Measurements from ENCODE around the gene CDH23.

The CDH23 gene

GRCh38 chr10:71611131-71611530 lies 214.4 kb downstream of the CDH23 start:
- H3F3A ChIP-seq (ENCODE audit: insufficient read depth, low read length) = no peaks in the 10 kb centered on the region
- no peak overlapping the region for H2AFZ ChIP-seq (ENCODE audit: low read length)
- no peaks in the 10 kb centered on the region for H3K36me3 ChIP-seq (replicated peaks; ENCODE audit: insufficient read depth, low read length)
- no peak overlapping the region for H3K27ac ChIP-seq (ENCODE audit: low read length)
- H4K20me1 ChIP-seq (ENCODE audit: insufficient read depth, low read length) = no peaks in the 10 kb centered on the region
- H3K9me3 ChIP-seq (replicated peaks; ENCODE audit: insufficient read depth, low read length) = no peaks in the 10 kb centered on the region
- H3K9me2 ChIP-seq (replicated peaks; ENCODE audit: insufficient read depth, low read length) = no peaks in the 10 kb centered on the region
- no peak for DNase-seq
- peaks cover 54% of the 10 kb centered on the region for H3K27me3 ChIP-seq (replicated peaks; ENCODE audit: insufficient read depth, low read length)
- no peak overlapping the region for H3K4me2 ChIP-seq (ENCODE audit: low read depth, low read length)
- H3K79me2 ChIP-seq (ENCODE audit: low read length) = no peaks in the 10 kb centered on the region
- no peaks in the 10 kb centered on the region for H3K4me1 ChIP-seq (ENCODE audit: low read length)
- TF ChIP-seq EZH2 (optimal IDR thresholded peaks at IDR 0.05; ENCODE audit: low read depth, low read length) = no peak
- no peak for TF ChIP-seq EZH2phosphoT487 (IDR thresholded peaks at IDR 0.05; ENCODE audit: low read length)
- TF ChIP-seq CTCF (IDR thresholded peaks at IDR 0.05; ENCODE audit: low read length) = no peak
- H3K9ac ChIP-seq (ENCODE audit: low read length) = no peak overlapping the region
- H3K4me3 ChIP-seq (ENCODE audit: low read length) = no peak overlapping the region

GRCh38 chr10:71611709-71612422 lies 215.1 kb downstream of the CDH23 start:
- Histone ChIP-seq H3K27ac (ENCODE audit: low read length) (no peak overlapping the region), H3K4me1 (ENCODE audit: low read length) (no peaks in the 10 kb centered on the region), H3K4me3 (ENCODE audit: low read length) (no peak overlapping the region), H4K20me1 (ENCODE audit: insufficient read depth, low read length) (no peaks in the 10 kb centered on the region), H3K27me3 (replicated peaks; ENCODE audit: insufficient read depth, low read length) (peaks cover 61% of the 10 kb centered on the region), H3K79me2 (ENCODE audit: low read length) (no peaks in the 10 kb centered on the region), H3F3A (ENCODE audit: insufficient read depth, low read length) (no peaks in the 10 kb centered on the region), H2AFZ (ENCODE audit: low read length) (no peak overlapping the region), H3K36me3 (replicated peaks; ENCODE audit: insufficient read depth, low read length) (no peaks in the 10 kb centered on the region), H3K9me3 (replicated peaks; ENCODE audit: insufficient read depth, low read length) (no peaks in the 10 kb centered on the region), H3K9me2 (replicated peaks; ENCODE audit: insufficient read depth, low read length) (no peaks in the 10 kb centered on the region), H3K9ac (ENCODE audit: low read length) (no peak overlapping the region), H3K4me2 (ENCODE audit: low read depth, low read length) (no peak overlapping the region)
- TF ChIP-seq EZH2 (optimal IDR thresholded peaks at IDR 0.05; ENCODE audit: low read depth, low read length) = no peak
- no peak for TF ChIP-seq CTCF (IDR thresholded peaks at IDR 0.05; ENCODE audit: low read length)
- TF ChIP-seq EZH2phosphoT487 (IDR thresholded peaks at IDR 0.05; ENCODE audit: low read length) = no peak
- no peak for DNase-seq

GRCh38 chr10:71613261-71613777 lies 216.6 kb downstream of the CDH23 start:
- H3K79me2 ChIP-seq (ENCODE audit: low read length) = no peaks in the 10 kb centered on the region
- H2AFZ ChIP-seq (ENCODE audit: low read length) = no peak overlapping the region
- no peak for TF ChIP-seq EZH2phosphoT487 (IDR thresholded peaks at IDR 0.05; ENCODE audit: low read length)
- TF ChIP-seq EZH2 (optimal IDR thresholded peaks at IDR 0.05; ENCODE audit: low read depth, low read length) = no peak
- no peak for TF ChIP-seq CTCF (IDR thresholded peaks at IDR 0.05; ENCODE audit: low read length)
- H3K27ac ChIP-seq (ENCODE audit: low read length) = no peak overlapping the region
- no peaks in the 10 kb centered on the region for H3F3A ChIP-seq (ENCODE audit: insufficient read depth, low read length)
- H4K20me1 ChIP-seq (ENCODE audit: insufficient read depth, low read length) = no peaks in the 10 kb centered on the region
- H3K4me1 ChIP-seq (ENCODE audit: low read length) = no peaks in the 10 kb centered on the region
- no peaks in the 10 kb centered on the region for H3K9me2 ChIP-seq (replicated peaks; ENCODE audit: insufficient read depth, low read length)
- no peaks in the 10 kb centered on the region for H3K36me3 ChIP-seq (replicated peaks; ENCODE audit: insufficient read depth, low read length)
- no peak overlapping the region for H3K4me3 ChIP-seq (ENCODE audit: low read length)
- peaks cover 65% of the 10 kb centered on the region for H3K27me3 ChIP-seq (replicated peaks; ENCODE audit: insufficient read depth, low read length)
- no peak for DNase-seq
- no peak overlapping the region for H3K4me2 ChIP-seq (ENCODE audit: low read depth, low read length)
- no peaks in the 10 kb centered on the region for H3K9me3 ChIP-seq (replicated peaks; ENCODE audit: insufficient read depth, low read length)
- no peak overlapping the region for H3K9ac ChIP-seq (ENCODE audit: low read length)

Data from MM.1S (cell line).